Measurements from ENCODE around the gene ZNF799. TPM values are rescaled to one million over a fixed set of nuclear protein-coding genes. Genes with fewer than 3 reads are reported as not detected.

ZNF799 gene
- total and polyA plus RNA-seq, 2 of the 13 experiments (the other 11 are each of a cell fraction or from before 2014, with no cell fraction given), result 7.7 to 17.9 TPM

- TF ChIP-seq RERE (CRISPR knock-in tag; IDR thresholded peaks at IDR 0.05; ENCODE audit: low read depth) (no peak), PHF8 (CRISPR knock-in tag; IDR thresholded peaks at IDR 0.05) (peak; percentile 79), ZNF761 (CRISPR knock-in tag; conservative IDR thresholded peaks at IDR 0.05) (peak; percentile 77; the same call in 1 of the 2 replicates), DR1 (CRISPR knock-in tag; IDR thresholded peaks at IDR 0.05) (peak; percentile 32; the same call in 1 of the 2 replicates), SOX5 (CRISPR knock-in tag; IDR thresholded peaks at IDR 0.05; ENCODE audit: borderline replicate concordance) (peak; percentile 14; the same call in 1 of the 2 replicates), ZBTB26 (CRISPR knock-in tag; IDR thresholded peaks at IDR 0.05; ENCODE audit: borderline replicate concordance) (no peak), ZNF230 (CRISPR knock-in tag; IDR thresholded peaks at IDR 0.05) (0 out of 2 replicates have a peak, but pooled peaks have one; percentile 56), GABPB1 (CRISPR knock-in tag; IDR thresholded peaks at IDR 0.05) (peak; percentile 77), ZBTB44 (CRISPR knock-in tag; IDR thresholded peaks at IDR 0.05) (no peak), SNAI1 (CRISPR knock-in tag; IDR thresholded peaks at IDR 0.05; ENCODE audit: borderline replicate concordance) (no peak), ZNF788 (CRISPR knock-in tag; IDR thresholded peaks at IDR 0.05; ENCODE audit: borderline replicate concordance) (peak; percentile 72; the same call in 1 of the 2 replicates), ETV5 (CRISPR knock-in tag; IDR thresholded peaks at IDR 0.05; ENCODE audit: borderline replicate concordance) (peak; percentile 89), CREM (IDR thresholded peaks at IDR 0.05) (peak; percentile 55; the same call in 1 of the 2 replicates), CREM (CRISPR knock-in tag; IDR thresholded peaks at IDR 0.05) (no peak), SP1 (IDR thresholded peaks at IDR 0.05) (no peak), SP1 (CRISPR knock-in tag; IDR thresholded peaks at IDR 0.05) (peak; percentile 67; the same call in 1 of the 2 replicates), DNMT1 (CRISPR knock-in tag; IDR thresholded peaks at IDR 0.05) (no peak), PRMT3 (CRISPR knock-in tag; IDR thresholded peaks at IDR 0.05; ENCODE audit: borderline replicate concordance, low read depth) (no peak)
- TF ChIP-seq, protein P1, sequence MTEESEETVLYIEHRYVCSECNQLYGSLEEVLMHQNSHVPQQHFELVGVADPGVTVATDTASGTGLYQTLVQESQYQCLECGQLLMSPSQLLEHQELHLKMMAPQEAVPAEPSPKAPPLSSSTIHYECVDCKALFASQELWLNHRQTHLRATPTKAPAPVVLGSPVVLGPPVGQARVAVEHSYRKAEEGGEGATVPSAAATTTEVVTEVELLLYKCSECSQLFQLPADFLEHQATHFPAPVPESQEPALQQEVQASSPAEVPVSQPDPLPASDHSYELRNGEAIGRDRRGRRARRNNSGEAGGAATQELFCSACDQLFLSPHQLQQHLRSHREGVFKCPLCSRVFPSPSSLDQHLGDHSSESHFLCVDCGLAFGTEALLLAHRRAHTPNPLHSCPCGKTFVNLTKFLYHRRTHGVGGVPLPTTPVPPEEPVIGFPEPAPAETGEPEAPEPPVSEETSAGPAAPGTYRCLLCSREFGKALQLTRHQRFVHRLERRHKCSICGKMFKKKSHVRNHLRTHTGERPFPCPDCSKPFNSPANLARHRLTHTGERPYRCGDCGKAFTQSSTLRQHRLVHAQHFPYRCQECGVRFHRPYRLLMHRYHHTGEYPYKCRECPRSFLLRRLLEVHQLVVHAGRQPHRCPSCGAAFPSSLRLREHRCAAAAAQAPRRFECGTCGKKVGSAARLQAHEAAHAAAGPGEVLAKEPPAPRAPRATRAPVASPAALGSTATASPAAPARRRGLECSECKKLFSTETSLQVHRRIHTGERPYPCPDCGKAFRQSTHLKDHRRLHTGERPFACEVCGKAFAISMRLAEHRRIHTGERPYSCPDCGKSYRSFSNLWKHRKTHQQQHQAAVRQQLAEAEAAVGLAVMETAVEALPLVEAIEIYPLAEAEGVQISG (CRISPR knock-in tag; IDR thresholded peaks at IDR 0.05), result peak; percentile 54
Measured at GRCh38 chr19:12440541-12441316, 39.7 kb upstream of the ZNF799 start, which contains the start of gene ZNF443 (continued).
